Tibial nerve (tissue), 4 donors: ENCODE measurements around the gene NTM.

Experiments
- EP300 ChIP-seq, 2 donors: sonication (generic); formaldehyde crosslinking; IDR thresholded peaks; one replicate each; pipeline ENCODE4 v1.6.1; 2017; ENCODE audit warnings: antibody characterized with exemption in 2 of 2, mild to moderate bottlenecking in 1 of 2
- POLR2A ChIP-seq, 2 donors: fragments of 450-650 bp; IDR thresholded peaks; one replicate each; pipeline ENCODE4 v1.6.1; 2017; ENCODE audit warnings: antibody characterized with exemption in 2 of 2, mild to moderate bottlenecking in 2 of 2, moderate library complexity in 2 of 2
- TF ChIP-seq, protein P1 (sequence below), 5 experiments: fragments of 200-600 bp in 3 of 5; fragments of 450-650 bp in 2 of 5; sonication (generic) in 3 of 5; IDR thresholded peaks; one replicate each; pipeline ENCODE4 v1.5.1; 2016 to 2019; ENCODE audit warnings: antibody characterized with exemption in 5 of 5, mild to moderate bottlenecking in 3 of 5, moderate library complexity in 2 of 5

DNA sequence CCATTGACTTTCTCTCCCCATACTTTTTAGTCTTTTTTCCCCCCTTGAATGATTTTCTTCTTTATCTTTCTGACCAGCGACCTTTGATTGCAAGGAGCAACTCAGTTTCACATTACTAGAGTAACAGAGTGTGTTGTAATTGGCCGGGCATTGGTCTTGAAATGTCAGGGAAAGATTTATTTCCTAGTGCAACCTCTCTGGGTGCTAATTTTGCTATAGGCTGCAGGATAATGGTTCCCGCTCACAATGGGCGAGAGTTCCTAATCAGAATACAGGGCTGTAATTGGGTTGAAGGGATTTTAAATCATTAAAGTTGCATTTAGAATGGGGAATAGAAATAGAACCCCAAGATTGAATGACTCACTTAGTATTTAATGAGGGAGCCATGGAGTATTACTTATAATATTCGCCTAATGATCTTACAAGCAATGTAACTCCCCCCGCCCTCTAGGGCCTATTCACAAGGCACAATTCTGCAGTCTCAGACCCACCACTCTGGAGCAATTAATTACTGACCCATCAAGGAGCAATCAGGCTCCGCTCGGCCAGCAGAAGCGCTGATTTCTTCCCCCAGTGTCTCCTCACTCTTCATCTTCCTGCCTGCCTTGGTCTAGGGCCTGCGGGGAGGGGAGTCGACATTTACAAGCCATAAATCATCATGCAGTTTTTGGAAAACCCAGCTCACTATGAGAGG is 725.9 kb downstream of the NTM start:
- TF ChIP-seq, protein P1, sequence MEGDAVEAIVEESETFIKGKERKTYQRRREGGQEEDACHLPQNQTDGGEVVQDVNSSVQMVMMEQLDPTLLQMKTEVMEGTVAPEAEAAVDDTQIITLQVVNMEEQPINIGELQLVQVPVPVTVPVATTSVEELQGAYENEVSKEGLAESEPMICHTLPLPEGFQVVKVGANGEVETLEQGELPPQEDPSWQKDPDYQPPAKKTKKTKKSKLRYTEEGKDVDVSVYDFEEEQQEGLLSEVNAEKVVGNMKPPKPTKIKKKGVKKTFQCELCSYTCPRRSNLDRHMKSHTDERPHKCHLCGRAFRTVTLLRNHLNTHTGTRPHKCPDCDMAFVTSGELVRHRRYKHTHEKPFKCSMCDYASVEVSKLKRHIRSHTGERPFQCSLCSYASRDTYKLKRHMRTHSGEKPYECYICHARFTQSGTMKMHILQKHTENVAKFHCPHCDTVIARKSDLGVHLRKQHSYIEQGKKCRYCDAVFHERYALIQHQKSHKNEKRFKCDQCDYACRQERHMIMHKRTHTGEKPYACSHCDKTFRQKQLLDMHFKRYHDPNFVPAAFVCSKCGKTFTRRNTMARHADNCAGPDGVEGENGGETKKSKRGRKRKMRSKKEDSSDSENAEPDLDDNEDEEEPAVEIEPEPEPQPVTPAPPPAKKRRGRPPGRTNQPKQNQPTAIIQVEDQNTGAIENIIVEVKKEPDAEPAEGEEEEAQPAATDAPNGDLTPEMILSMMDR (IDR thresholded peaks at IDR 0.05) = no peak
- TF ChIP-seq POLR2A (IDR thresholded peaks at IDR 0.05) (no peak), EP300 (IDR thresholded peaks at IDR 0.05) (no peak)
